Fibroblast of upper back skin (primary cell): Measurements from ENCODE around the gene DLGAP4.
"Not testable (repeated sequence)": the region's sequence is repeated elsewhere in the genome, so short reads cannot be mapped to it uniquely, and the experiment has no call there.

Experiments used
- DNase-seq: peaks from one replicate; pipeline ENCODE4 v3.0.0-alpha.2; 2013

The DLGAP4 gene

DNA sequence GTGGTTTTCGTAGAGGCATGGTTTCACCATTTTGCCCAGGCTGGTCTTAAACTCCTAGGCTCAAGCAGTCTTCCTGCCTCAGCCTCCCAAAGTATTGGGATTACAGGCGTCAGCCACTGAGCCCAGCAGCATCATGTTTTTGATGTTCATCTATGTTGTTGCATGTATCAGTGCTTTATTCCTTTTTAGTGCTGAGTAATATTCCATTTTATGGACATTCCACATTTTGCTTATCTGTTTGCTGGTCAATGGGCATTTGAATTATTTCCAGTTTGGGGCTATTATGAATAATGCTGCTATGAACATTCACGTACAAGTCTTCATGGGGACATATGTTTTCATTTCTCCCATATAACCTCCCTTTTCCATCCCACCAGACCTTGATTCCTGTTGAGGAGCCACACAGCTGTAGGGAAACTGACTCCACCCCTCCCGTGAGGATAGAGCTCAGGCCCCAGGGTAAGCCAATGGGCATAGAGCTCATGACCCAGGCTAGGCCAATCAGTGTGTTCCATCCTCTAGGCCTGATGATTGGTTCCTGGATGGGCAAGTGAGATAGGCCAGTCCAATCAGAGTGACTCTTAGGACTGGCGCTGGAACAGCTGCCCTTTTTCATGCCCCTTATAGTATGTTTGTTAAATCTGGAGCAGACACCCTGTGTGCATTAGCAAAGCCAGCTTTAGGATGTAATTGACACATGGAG is 49.5 kb downstream of the DLGAP4 start:
- no peak for DNase-seq

DNA sequence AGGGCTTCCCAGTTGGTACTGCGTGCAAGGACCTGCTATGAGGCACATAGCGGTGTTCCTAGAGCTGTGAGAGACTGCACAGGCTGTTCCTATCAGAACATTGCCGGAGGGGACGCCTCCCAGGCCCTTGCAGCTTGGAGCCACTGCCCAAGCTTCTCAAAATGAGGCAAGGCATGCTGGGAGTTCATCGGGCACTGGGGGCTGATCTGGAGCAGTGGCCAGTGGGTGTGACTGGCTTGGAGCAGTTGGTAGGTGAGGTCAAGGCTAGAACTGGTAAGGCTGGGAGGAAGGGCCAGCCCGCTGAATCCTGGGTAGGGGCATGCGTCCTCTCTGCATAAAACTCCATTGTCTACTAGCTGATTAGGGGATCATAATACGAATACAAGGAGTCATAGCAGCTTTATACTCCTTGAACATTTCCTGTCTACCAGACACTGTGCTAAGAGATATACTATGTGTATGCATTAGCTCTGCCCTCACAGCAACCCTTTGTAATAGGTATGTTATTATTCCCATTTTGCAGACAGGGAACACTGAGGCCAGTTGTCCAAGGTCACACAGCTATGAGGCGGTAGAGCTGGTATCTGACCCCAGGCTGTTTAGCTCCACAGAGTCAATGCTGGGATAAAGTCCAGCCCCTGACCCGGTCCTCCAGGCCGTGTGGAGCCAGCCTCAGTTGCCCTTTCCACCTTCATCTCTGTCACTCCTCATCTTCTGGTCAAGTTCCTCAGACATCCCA is 53.7 kb downstream of the DLGAP4 start:
- DNase-seq, result no peak

DNA sequence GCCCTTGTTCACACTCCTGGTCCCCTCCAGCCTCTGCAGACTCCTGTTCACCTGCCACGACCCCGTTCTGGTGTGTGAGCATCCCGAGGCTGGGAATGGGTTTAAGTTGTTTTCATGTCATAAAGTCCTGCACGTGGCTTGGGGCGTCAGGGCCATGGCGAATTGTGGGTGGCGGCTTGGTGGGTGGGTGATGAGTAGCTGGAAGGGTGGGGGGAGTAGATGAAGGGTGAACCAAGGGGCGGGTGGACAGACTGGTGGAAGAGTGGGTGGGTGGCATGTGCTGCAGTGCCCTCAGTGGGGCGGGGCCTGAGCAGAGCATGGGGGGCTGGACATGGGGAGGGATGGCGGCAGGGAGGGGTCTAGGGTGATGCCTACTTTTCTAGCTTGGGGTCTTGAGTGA is 54.3 kb downstream of the DLGAP4 start:
- no peak for DNase-seq

DNA sequence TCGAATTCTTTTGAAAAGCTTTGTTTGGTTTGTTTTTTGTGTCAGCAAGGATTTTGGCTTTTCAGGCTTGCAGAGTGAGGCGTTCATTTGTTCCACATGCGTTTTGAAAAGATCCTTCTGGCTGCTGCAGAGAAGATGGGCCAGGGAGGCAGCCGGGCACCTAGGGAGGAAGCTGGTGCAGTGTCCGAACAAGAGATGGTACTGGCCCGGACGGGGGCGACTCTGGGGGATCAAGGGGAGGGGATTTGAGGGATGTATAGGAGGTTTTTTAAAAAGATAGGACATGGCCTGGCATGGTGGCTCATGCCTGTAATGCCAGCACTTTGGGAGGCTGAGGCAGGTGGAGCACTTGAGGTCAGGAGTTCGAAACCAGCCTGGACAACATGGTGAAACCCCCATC is 55.3 kb downstream of the DLGAP4 start:
- DNase-seq, result no peak

DNA sequence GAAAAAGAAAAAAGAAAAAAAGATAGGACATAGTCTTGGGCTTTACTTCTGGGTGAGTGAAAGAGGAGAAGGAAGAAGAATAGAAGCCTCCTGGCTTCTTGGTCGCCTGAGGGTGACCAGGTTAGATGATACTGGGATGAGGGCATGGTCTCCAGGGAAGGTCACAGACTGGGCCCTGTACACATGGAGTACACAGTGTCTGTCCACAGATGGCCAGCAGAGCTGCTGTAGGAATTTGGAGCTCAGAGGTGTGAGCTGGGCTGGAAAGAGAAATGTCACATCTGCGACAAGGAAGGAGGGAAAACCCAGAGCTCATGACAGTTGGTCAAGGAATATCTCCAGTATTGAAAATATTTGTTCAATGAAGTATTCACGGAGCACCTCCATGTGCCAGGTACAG is 56.1 kb downstream of the DLGAP4 start:
- DNase-seq, result no peak

DNA sequence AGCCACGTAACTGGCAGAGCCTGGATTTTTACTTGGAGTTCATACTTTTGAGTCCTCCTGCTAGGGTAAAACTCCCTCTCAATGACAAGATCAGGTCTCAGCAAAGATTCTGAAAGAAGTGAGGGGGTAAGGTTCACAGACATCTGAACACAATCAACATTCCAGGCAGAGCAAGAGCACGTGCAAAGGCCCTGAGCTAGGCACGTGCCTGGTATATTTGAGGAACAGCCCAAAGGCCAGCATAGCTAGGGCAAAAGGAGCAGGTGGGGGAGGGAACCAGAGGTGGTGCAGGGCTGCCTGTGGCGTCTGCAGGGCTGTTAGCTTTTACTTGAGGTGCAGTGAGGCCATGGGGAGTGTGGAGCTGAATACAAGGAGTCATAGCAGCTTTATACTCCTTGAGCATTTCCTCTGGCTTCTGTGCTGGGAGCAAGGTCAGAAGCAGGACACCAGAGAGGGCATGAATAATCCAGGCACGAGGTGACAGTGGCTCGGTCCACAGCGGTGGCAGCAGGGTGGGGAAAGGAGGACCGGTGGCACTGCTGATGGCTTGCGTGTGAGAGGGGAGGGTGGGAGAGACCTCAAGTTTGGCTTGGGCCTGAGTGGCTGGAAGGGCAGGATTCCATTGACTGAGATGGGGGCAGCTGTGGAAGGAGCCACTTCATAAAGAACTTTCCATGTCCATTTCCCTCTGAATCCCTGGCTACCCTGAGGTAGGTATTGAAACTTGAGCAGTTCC is 57.0 kb downstream of the DLGAP4 start:
- no peak for DNase-seq

DNA sequence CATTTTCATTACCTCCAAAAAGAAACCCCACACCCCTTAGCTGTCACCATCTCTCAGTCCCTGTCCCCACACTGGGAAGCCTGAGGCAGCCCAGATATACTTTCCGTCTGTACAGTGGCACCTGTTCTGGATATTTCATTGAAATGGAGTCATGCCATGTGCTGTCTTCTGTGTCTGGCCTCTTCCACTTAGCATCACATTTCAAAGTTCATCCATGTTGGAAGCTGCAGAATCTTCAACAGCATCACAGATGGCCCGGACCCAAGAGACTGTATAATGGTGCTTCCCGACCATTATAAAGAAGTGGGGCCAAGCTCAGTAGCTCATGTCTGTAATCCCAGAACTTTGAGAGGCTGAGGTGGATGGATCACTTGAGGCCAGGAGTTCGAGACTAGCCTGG is 58.4 kb downstream of the DLGAP4 start:
- no peak for DNase-seq

DNA sequence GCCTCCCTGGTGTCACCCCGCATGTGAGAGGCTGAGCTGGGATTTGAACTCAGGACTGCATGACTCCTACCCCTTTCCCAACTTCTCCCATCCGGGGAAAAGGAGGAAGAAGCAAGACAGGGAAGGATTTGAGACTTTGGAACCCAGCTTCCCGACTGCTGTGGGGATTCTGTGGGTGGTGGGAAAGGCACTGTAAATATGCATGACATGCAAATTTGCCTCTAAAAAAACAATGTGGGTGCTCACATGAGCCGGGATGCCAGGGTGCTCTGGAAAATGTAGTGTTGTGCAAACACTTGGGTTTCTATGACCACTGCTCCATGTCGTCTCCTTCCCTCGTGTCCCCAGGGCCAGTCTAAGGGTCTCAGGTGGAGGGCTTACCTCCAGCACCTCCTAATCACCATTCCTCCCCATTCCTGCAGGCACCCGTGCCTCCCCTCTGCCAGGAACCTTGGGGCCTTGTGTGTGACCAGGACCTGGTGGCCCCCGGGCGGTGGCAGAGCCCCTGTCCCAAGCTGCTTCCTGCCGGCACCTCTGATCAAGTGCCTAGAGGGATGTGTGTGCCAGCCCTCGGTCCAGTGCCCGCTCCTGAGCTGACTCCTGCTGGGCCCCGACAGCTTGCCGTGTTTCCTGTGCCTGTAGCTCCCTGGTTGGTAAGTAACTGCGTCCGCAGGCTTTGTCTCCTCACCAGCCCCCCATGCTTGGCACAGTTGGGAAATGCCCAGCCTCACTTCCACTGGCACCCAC is 60.7 kb downstream of the DLGAP4 start:
- DNase-seq, result no peak

DNA sequence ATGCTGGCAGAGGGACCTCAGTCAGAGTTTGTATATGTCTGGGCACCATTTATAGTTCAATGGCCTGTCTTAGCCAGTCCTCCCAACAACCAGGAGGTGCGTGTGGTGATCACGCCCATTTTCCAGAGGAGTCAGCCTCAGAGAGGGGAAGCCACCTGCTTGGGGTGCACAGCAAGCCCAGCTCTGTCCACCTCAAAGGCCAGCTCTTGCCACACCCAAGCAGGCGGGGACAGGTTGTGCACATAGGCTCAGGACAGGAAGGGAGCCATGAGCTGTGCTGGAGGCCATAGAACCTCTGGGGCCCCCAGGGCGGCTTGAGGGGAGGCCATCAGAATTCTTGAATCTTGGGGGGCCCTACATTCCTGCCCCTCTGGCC is 61.2 kb downstream of the DLGAP4 start:
- no peak for DNase-seq

DNA sequence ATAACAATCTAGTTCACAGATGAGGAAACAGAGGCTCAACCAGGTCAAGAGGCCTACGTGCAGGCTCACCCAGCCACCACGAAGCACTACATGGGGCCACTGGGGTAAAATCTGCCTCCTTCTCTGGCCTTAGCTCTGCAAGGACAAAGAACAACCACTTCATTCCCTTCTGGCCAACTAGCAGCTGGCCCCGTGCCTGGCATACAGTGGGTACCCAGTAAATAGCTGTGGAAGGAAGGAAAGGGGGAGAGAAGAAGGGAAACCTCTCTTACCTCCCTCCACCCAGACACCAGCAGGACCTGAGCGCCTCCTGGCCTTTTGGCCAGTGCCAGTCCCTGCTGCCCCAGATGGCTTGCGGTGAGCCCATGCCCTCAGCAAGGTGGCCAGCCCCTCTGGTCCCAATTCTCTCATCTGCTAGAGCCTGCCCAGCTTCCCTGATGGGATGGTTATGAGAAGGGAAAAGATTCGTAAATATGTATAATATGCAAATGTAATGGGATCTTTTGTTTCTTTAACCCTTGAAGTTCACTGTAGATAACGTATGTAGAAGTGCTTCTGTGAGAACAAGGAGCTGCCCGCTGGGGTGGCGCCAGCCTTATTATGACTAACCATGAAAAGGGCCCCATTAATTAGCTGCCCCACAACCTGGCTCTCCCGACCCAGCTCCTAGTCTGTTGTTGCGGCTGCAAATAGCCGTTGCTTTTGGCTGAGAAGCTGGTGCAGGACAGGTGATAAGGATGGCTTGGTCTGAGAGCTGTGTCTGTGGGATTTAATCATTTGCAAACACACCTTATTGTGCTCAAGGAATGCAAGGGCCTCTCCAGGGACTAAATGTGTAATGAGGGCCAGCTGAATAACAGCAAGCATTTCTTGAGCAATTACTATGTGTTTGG is 62.0 kb downstream of the DLGAP4 start:
- DNase-seq, result no peak

DNA sequence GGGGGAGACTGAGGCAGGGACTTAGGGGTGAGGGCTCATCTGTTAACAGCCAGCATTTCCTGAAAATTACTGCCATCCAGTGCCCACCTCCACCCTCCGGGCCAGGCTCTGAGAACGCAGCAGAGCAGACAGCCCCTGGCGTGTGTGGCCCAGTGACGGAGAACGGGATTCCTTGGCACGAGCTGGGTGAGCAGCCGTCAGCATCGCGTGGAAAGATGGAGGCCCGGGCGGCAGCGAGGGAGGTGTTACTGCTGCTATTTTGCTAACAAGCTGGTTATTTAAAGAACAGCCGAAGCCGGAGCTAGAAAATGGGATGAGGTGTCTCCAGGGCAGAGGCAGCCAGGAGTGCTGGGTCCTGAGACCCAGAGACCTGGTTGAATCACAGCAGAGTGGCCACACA is 62.7 kb downstream of the DLGAP4 start:
- DNase-seq, result no peak

DNA sequence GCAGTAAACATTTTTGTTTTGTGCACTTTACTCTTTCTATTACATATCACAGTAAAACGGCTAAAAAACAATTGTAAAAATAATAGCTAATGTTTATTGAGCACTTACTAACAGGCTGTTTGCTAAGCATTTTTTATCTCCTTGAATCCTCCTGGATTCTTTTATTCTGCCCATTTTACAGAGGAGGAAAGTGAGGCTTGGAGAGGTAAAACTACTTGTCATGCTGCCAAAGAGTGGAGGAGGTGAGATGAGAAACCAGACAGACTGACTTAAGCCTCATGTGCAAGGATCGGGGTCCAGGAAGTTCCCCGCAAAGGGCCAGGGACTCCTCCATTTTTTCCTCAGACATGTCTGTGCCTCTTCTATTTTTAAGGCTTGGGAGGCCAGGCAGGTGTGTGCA is 63.6 kb downstream of the DLGAP4 start:
- no peak for DNase-seq

DNA sequence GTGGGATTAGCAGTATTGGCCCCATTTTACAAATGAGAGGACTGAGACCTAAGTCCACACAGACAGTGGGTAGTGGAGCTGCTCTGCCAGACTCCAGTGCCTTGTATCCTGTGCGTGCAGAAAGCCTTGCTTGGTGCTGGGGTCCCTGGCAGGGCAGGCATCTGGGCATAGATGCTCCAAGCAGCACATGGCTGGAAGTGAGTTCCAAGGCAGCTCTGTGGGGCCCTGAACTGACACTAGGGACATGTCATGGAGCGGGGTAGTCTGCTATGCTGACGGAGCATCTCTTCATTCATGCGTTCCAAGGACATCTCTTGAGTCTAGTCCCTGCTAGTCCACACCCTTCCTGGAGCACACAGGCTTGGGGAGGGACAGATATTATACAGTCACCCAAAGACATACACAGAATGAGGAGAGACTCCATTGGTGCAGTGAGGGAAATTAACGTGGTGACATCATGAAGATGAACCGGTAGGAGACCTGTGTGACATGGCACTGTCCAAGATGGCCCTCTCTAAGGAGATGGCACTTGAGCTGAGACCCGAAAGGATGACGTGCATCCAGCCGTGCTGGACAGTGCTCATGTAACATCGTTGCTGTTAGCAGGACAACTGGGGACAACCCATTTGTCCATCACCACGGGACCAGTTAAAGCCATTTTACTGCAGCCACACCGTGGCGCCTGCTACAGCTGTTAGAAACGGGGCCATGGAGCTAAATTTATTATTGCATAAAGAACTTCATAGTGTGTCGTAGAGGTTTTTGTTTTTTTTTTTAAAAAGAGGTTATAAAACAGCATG is 65.1 kb downstream of the DLGAP4 start:
- DNase-seq, result no peak

DNA sequence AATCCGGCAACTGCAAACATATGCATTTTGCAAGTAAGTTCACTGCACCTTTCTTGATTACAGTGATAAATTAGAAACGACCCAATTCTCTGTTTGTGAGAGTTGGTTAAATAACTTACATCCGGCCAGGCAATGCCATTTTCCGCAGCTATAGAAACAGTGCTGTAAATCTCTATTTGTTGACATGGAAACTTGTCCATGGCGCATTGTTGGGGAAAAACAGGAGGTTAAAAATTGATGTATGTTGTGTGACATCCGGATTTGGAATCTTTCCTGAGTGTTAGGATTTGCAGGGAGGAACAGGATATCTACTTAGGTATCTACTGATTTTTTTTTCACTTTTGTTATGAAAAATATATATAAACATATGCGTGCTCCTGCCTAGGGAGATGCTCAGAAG is 66.5 kb downstream of the DLGAP4 start:
- DNase-seq, result no peak

DNA sequence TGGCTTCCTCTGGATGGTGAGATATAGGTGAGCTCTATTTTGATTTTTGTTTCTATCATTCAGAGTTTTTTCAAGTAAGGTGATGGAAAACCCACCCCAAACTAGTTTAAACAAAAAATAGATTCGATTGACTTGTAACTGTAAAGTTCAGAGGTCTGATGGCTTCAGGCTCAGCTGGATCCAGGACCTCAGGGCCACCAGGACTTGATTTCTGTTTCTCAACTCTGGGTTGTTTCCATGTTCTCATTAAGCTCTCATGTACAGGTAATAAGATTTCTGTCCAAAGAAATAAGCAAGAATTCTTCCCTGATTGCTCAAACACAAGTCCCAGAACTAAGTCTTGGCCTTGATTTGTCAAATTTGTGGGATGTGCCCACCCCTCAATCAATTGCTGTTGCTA is 67.0 kb downstream of the DLGAP4 start:
- DNase-seq, result no peak

DNA sequence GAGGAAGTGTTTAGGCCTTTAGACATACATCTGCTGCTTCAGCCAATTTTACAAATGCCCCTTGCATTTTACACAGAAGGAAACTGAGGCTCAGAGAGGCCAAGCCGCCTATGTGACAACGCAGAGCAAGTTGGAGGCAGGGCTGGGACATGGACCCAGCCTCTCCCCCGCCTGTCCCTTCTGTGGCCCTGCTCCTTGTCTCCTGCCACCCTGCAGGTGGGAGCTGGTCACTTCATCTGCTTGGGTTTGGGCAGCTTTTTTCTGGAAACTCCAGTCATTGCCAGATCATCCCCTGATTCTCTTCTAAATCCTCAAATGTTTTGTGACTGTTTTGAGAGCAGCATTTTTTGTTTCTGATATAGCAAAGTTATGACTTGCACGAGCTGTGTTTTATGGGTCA is 68.9 kb downstream of the DLGAP4 start:
- DNase-seq, result no peak

DNA sequence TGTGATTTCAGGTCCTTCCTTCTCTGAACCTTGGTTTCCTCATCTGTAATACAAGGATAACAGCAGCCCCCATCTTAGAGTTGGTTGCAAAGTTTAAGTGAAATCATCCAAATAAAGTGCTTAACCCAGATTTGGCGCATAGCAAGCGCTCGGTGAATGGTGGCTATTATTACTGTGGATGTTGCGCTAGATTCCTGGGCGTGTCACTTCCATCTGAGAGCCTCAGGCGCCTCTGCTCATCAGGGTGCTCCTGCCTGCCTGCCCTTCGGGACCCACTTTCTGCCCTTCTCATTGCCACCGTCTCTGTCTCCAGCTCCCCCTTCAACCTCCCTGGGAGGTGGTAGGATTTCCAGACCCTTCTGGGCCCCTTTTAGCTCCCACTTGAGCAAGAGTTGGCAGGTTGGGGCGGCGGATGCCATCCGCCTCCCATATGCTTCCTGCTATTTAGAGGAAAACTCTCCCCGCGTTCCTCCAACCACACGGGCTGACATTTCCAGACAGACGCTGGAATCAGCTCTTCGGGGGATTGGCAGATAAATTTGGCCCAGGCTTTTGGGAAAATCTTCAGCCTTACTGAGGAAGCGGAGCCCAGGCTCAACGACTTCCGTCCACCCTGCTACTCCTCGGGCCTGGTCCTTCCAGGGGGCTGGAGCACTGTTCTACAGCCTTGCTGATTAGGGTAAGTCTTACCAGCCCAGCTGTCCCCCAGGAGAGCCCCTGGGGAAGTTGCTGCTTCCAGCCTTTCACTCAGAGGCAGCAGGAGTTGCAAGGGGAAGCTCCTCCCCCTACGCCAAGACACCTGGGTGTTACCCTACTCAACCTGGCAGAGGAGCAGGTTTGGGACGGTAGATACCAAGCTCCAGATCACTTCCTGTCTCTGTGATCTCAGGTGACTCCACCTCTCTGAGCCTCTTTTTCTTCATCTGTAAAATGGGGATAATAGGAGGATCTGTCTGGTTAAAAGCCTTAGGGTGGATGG is 71.5 kb downstream of the DLGAP4 start:
- no peak for DNase-seq

DNA sequence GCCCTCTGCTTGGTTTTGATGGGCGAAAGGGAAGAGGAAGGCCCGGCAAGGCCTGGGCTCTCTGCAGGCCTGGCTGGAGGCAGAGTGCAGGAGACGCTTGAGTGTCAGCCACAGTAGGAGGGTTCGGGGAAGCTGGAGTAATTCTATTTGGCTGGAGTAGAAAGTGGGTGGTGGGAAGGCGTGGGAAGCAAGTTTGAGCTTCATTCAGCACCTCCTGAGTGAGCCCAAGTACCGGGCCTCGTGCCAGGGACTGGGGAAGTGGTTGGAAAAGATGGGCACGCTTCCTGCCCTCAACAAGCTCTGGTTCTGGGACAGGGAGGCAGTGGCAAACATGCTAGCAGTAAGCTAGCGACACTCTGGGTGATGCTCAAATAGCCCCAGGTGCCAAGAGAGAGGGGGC is 72.5 kb downstream of the DLGAP4 start:
- no peak for DNase-seq

DNA sequence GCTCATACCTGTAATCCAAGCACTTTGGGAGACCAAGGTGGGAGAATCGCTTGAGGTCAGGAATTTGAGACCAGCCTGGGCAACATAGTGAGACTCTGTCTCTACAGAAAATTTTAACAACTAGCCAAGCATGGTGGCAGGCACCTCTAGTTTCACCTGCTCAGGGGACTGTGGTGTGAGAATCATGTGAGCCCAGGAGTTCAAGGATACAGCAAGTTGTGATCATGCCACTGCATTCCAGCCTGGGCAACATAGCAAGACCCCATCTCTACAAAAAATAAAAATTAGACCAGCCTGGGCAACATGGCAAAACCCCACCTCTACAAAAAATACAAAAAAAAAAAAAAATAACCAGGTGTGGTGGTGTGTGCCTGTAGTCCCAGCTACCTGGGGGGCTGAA is 73.8 kb downstream of the DLGAP4 start:
- not testable (repeated sequence) for DNase-seq

DNA sequence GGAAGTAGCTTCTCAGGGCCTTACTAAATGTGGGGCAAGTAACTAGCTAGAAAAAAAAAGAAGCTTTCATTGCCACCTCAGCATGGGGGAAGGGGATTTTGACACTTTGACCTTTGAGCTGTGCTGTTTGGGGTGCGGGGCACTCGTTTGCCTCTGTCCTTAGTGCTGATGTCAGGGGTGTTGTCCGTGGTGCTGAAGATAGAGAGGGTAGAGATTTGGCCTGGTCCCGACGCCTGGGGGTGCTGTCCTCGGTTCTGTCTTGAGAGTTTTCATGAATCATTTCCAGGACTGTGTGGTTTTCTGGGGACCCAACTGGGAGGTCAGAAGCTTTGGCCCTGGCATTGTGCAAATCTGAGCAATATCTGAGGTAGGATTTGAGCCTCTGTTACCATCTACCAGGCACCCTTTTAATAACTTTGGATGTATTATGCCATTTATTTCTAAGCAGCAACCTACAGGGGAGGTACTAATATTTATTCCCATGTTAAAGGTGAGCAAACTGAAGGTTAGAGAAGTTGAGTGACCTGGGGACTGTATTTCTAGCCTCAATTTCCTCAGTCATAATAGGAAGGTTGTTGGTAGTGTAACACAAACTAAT is 78.0 kb downstream of the DLGAP4 start:
- peak; percentile 29 for DNase-seq
